Keratinocyte (primary cell): Measurements from ENCODE around the gene NUMB. TPM values are rescaled to one million over a fixed set of nuclear protein-coding genes. Genes with fewer than 3 reads are reported as not detected.

Experiments
- DNase-seq: peaks from one replicate; pipeline ENCODE4 v3.0.0-alpha.2; 2011; ENCODE audit warnings: low read depth, missing footprints, low spot score
- FAIRE-seq: peaks from 2 replicates; lab custom pipeline; 2011; peaks lifted over from hg19 to GRCh38; lab: Jason Lieb, UNC
- H2AFZ ChIP-seq: 2 replicates; pipeline ENCODE4 v1.6.0; 2012; ENCODE audit warnings: low read length, control low read depth, inconsistent platforms; ENCODE audit not compliant: control insufficient read depth
- H3K27ac ChIP-seq: 2 replicates; pipeline ENCODE4 v1.5.1; 2011; ENCODE audit warnings: low read length; ENCODE audit not compliant: control insufficient read depth, insufficient read depth
- H3K27me3 ChIP-seq: 3 replicates; pipeline ENCODE4 v1.6.0; 2011; ENCODE audit warnings: low read length; ENCODE audit not compliant: control insufficient read depth, insufficient read depth; ENCODE audit errors: extremely low read depth
- H3K36me3 ChIP-seq, 2 experiments: 2 replicates in 1 of 2; 3 replicates in 1 of 2; pipeline ENCODE4 v1.5.1; 2011; ENCODE audit warnings: low read length in 2 of 2, mild to moderate bottlenecking in 1 of 2; ENCODE audit not compliant: control insufficient read depth in 2 of 2, insufficient read depth in 2 of 2; ENCODE audit errors: extremely low read depth in 1 of 2
- H3K4me1 ChIP-seq: 3 replicates; pipeline ENCODE4 v1.5.1; 2011; ENCODE audit warnings: low read length; ENCODE audit not compliant: control insufficient read depth, insufficient read depth; ENCODE audit errors: extremely low read depth
- H3K4me2 ChIP-seq: 3 replicates; pipeline ENCODE4 v1.6.0; 2011; ENCODE audit warnings: low read depth, low read length; ENCODE audit not compliant: control insufficient read depth, insufficient read depth; ENCODE audit errors: extremely low read depth
- H3K4me3 ChIP-seq, 3 experiments: fragments of 200-600 bp in 1 of 3; sonication (generic) in 1 of 3; 2 replicates in 2 of 3; 3 replicates in 1 of 3; pipeline ENCODE4 v1.5.1; 2011 to 2016; ENCODE audit warnings: low read length in 3 of 3, mild to moderate bottlenecking in 3 of 3, control low read depth in 2 of 3, inconsistent platforms in 1 of 3, low read depth in 1 of 3, mixed read lengths in 1 of 3, mixed run types in 1 of 3, moderate library complexity in 1 of 3; ENCODE audit not compliant: control insufficient read depth in 2 of 3, insufficient read depth in 2 of 3; ENCODE audit errors: extremely low read depth in 1 of 3
- H3K79me2 ChIP-seq: 2 replicates; pipeline ENCODE4 v1.6.0; 2012; ENCODE audit warnings: low read length; ENCODE audit not compliant: control insufficient read depth, insufficient read depth
- H3K9ac ChIP-seq: 3 replicates; pipeline ENCODE4 v1.6.0; 2011; ENCODE audit warnings: low read length; ENCODE audit not compliant: control insufficient read depth, insufficient read depth; ENCODE audit errors: extremely low read depth
- H3K9me1 ChIP-seq: 3 replicates; pipeline ENCODE4 v1.6.0; 2011; ENCODE audit warnings: low read length; ENCODE audit not compliant: control insufficient read depth, insufficient read depth; ENCODE audit errors: extremely low read depth
- H3K9me3 ChIP-seq: 2 replicates; pipeline ENCODE4 v1.5.1; 2012; ENCODE audit warnings: low read depth, low read length; ENCODE audit not compliant: control insufficient read depth
- H4K20me1 ChIP-seq: 3 replicates; pipeline ENCODE4 v1.6.0; 2011; ENCODE audit warnings: low read length; ENCODE audit not compliant: control insufficient read depth, insufficient read depth; ENCODE audit errors: extremely low read depth
- EZH2 ChIP-seq: IDR thresholded peaks from one replicate; pipeline ENCODE4 v1.6.1; 2012; ENCODE audit warnings: inconsistent platforms, mild to moderate bottlenecking, low read length, moderate library complexity
- dilution Hi-C: fragments of 300-500 bp; cut with MboI; formaldehyde crosslinking; loops from one replicate; pipeline ENCODE4 v1.7.0; 2020; ENCODE audit warnings: low sequenced_read_pairs; ENCODE audit not compliant: extremely low pct_ligation_motif_present
- polyA plus RNA-seq, 5 experiments: library from polyadenylated mRNA; depleted of rRNA in 3 of 5; stranded (reverse) in 3 of 5; stranded (forward) in 1 of 5; unstranded in 1 of 5; fragments of >200 nt; gene quantifications; 1 replicate in 1 of 5; 2 replicates in 3 of 5; 3 replicates in 1 of 5; pipeline versions ENCODE4 v1.2.1 to v1.2.3, GENCODE V29; 2011 to 2012; ENCODE audit warnings: missing spikeins in 2 of 5, low read depth in 1 of 5, low replicate concordance in 1 of 5
- TF ChIP-seq, protein P1 (sequence below), 3 experiments: IDR thresholded peaks in 1 of 3; conservative IDR thresholded peaks in 1 of 3; optimal IDR thresholded peaks in 1 of 3; 2 replicates in 2 of 3; 3 replicates in 1 of 3; pipeline versions ENCODE3 to v1.5.1; 2011; ENCODE audit warnings: low read length in 3 of 3, mild to moderate bottlenecking in 3 of 3, moderate library complexity in 2 of 3, control low read depth in 1 of 3, inconsistent platforms in 1 of 3; ENCODE audit not compliant: insufficient read depth in 2 of 3; ENCODE audit errors: extremely low read depth in 1 of 3

The NUMB gene
- polyA plus RNA-seq, 1 donor (not counting 4 experiments of a cell fraction or from before 2014, with no cell fraction given): 110 TPM

DNA sequence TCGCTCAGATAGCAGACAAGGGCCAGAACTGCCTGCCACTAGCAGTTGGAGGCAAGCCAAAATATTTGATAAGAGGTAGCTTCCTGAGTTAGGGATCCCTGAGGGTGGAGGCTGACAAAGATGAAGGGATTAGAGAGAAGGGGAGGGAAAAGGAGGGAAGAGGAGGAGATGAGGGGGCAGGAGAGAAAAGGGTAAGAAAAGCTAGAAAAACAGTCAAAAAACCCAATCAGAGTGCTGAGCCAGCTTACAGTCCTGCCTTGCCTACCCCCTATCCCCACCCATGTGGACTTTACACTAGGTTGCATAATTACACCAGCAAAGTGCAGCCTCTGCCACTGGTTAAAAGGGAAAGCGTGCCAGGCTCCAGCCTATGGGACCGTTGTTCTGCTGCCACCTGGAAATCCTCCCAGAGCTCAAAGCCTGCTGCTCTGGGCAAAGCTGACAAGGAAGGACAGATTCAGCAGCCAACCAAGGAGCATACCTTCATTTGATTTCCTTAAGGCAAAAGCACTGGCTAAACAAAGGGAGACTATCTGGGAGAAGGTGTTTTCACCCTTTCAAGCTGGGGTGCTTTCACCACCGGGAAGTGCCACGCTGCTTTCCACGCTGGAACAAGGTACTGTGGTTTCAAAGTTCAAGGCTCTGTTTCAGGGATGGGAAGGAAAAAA is 3.8 kb upstream of the NUMB start:
- no peaks in the 10 kb centered on the region for H3K9me3 ChIP-seq
- H3K79me2 ChIP-seq: peaks cover 10% of the 10 kb centered on the region
- H2AFZ ChIP-seq: peak overlapping the region; percentile 70
- peaks cover 4% of the 10 kb centered on the region for H4K20me1 ChIP-seq
- no peaks in the 10 kb centered on the region for H3K36me3 ChIP-seq
- peak overlapping the region; percentile 3 for H3K9ac ChIP-seq
- no peaks in the 10 kb centered on the region for H3K27me3 ChIP-seq
- peak overlapping the region; percentile 61 for H3K4me2 ChIP-seq
- peak overlapping the region; percentile 15 for H3K27ac ChIP-seq
- FAIRE-seq (no peak), DNase-seq (no peak)
- TF ChIP-seq, protein P1, sequence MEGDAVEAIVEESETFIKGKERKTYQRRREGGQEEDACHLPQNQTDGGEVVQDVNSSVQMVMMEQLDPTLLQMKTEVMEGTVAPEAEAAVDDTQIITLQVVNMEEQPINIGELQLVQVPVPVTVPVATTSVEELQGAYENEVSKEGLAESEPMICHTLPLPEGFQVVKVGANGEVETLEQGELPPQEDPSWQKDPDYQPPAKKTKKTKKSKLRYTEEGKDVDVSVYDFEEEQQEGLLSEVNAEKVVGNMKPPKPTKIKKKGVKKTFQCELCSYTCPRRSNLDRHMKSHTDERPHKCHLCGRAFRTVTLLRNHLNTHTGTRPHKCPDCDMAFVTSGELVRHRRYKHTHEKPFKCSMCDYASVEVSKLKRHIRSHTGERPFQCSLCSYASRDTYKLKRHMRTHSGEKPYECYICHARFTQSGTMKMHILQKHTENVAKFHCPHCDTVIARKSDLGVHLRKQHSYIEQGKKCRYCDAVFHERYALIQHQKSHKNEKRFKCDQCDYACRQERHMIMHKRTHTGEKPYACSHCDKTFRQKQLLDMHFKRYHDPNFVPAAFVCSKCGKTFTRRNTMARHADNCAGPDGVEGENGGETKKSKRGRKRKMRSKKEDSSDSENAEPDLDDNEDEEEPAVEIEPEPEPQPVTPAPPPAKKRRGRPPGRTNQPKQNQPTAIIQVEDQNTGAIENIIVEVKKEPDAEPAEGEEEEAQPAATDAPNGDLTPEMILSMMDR (optimal IDR thresholded peaks at IDR 0.05 in 1 of 3, IDR thresholded peaks at IDR 0.05 in 1 of 3, conservative IDR thresholded peaks at IDR 0.05 in 1 of 3; ENCODE audit: extremely low read depth in 1 of 3, insufficient read depth in 2 of 3, low read length in 3 of 3): no peak
- TF ChIP-seq EZH2: no peak
- H3K9me1 ChIP-seq: no peaks in the 10 kb centered on the region
- peak overlapping the region in 1 of 3 experiments; percentile 24 for H3K4me3 ChIP-seq
- H3K4me1 ChIP-seq: peaks cover 42% of the 10 kb centered on the region
- dilution Hi-C loops: no loop called here

DNA sequence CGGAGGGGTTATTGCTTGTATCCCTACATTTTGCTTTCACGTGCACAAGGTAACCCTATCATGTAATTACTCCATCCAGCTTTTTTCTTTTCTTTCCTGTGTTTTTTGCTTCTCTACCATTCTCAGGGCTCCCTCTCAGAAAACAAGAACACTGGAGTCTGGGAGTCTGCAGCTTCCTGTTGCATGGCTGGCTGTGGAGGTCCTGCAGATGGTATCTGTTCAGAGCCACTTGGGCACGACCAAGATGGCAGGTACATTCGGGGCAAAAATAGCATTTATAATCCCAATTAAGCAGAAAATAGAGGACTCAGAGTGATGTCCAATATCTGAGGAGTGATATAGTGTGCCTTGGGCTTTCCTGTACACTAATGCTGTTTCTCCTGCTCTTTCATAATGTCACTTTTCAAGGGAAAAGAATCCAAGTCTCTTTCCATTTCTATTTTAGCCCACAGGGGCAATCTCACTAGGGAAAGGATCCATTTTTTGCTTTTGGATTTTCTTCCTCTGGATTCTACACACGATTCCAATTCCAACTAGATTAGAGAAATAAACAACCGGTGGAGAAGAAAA is 3.2 kb upstream of the NUMB start:
- no peaks in the 10 kb centered on the region for H3K9me1 ChIP-seq
- peaks cover 47% of the 10 kb centered on the region for H3K4me1 ChIP-seq
- H3K36me3 ChIP-seq: no peaks in the 10 kb centered on the region
- no peak overlapping the region for H2AFZ ChIP-seq
- H3K27me3 ChIP-seq: no peaks in the 10 kb centered on the region
- H4K20me1 ChIP-seq: peaks cover 5% of the 10 kb centered on the region
- peak overlapping the region; percentile 61 for H3K4me2 ChIP-seq
- H3K9me3 ChIP-seq: no peaks in the 10 kb centered on the region
- H3K4me3 ChIP-seq: no peak overlapping the region
- FAIRE-seq: no peak
- no peak for TF ChIP-seq EZH2
- TF ChIP-seq, protein P1 (optimal IDR thresholded peaks at IDR 0.05 in 1 of 3, IDR thresholded peaks at IDR 0.05 in 1 of 3, conservative IDR thresholded peaks at IDR 0.05 in 1 of 3; ENCODE audit: extremely low read depth in 1 of 3, insufficient read depth in 2 of 3, low read length in 3 of 3): no peak
- no peak for DNase-seq
- no peak overlapping the region for H3K9ac ChIP-seq
- dilution Hi-C loops: no loop called here
- H3K79me2 ChIP-seq: peaks cover 16% of the 10 kb centered on the region
- H3K27ac ChIP-seq: peak overlapping the region; percentile 15
